ENCODE results near the gene KITLG.
A peak's percentile ranks its signal among the peaks of the same experiment; 100 is the strongest.

Gene KITLG

DNA sequence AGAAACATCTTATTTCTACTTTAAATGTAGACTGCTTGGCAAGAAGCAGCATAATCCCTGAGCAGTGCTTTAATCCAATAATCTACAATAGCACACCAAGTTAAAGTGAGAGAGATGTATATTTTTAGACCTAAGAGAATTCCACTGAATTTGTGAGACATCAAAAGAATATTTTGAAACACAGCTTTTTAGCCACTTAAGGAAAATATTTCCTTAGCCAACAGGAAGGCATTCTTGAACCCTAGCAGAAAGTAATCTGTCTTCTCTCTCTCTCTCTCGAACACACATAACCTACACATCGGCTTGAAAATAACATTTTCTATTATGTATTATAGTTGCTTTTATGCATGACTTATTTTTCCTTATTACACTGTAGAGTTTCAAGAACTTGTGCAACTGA is 34.0 kb downstream of the KITLG start:
- DNase-seq (ENCODE audit: low read depth): no peak
- no peak overlapping the region for H3K4me3 ChIP-seq (ENCODE audit: low read length)
- TF ChIP-seq CTCF (IDR thresholded peaks at IDR 0.05; ENCODE audit: insufficient read depth, low read depth, low read length, missing control alignments): no peak

- TF ChIP-seq CTCF (IDR thresholded peaks at IDR 0.05; ENCODE audit: insufficient read depth, low read depth, low read length, missing control alignments): no peak
- peak; percentile 24 for DNase-seq (ENCODE audit: low read depth)
- no peak overlapping the region for H3K4me3 ChIP-seq (ENCODE audit: low read length)
Measured at GRCh38 chr12:88544991-88545980, 35.0 kb downstream of the KITLG start.

GRCh38 chr12:88539893-88540292 is 40.4 kb downstream of the KITLG start:
- H3K4me3 ChIP-seq (ENCODE audit: low read length): no peak overlapping the region
- TF ChIP-seq CTCF (IDR thresholded peaks at IDR 0.05; ENCODE audit: insufficient read depth, low read depth, low read length, missing control alignments): no peak
- DNase-seq (ENCODE audit: low read depth): no peak

DNA sequence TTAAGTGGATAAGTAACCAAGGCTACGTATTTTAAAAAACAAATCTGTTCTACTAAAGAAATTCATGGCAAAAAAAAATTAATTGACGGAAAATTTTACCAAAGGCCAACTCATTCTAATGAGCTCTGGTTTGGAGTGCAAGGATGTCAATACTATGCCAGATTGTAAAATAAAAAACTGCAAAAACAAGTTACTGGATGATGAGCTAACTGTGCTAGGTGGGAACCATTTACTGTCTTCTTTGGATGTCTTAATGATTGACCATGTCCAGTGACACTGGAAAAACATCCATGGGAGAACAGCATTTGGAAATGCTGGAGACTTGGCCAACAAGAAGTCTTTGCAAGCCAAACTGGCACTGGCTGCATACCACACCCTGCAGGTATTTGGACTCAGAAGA is 41.6 kb downstream of the KITLG start:
- no peak for TF ChIP-seq CTCF (IDR thresholded peaks at IDR 0.05; ENCODE audit: insufficient read depth, low read depth, low read length, missing control alignments)
- DNase-seq (ENCODE audit: low read depth): no peak

GRCh38 chr12:88538250-88538649 is 42.0 kb downstream of the KITLG start:
- no peak for DNase-seq (ENCODE audit: low read depth)
- H3K4me3 ChIP-seq (ENCODE audit: low read length): no peak overlapping the region
- no peak for TF ChIP-seq CTCF (IDR thresholded peaks at IDR 0.05; ENCODE audit: insufficient read depth, low read depth, low read length, missing control alignments)

More for the DNA sequence above, 41.6 kb downstream of the KITLG start:
- no peak overlapping the region for H3K4me3 ChIP-seq (ENCODE audit: low read length)

DNA sequence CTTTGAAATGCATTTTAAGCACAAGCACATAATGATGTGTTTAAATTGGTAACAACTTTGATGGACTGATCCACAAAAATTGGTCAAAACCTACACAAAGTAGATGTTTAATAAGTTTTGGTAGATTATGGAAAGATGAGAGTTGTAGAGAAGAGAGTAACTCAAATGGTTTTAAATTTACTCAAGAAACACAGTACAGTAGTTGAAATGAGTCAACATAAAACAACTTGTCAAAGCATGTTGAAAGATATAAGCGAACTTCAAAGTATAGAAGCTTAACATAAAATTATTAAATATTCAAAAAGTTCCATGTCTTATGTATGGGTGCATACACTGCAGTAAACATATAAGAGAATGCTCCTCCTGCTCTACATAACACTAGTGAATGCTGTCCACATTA is 49.4 kb downstream of the KITLG start:
- DNase-seq (ENCODE audit: low read depth): peak; percentile 47
- no peak overlapping the region for H3K4me3 ChIP-seq (ENCODE audit: low read length)
- no peak for TF ChIP-seq CTCF (IDR thresholded peaks at IDR 0.05; ENCODE audit: insufficient read depth, low read depth, low read length, missing control alignments)

Data from epithelial cell of esophagus (primary cell).